ENCODE measurements around the gene ME3.

DNA sequence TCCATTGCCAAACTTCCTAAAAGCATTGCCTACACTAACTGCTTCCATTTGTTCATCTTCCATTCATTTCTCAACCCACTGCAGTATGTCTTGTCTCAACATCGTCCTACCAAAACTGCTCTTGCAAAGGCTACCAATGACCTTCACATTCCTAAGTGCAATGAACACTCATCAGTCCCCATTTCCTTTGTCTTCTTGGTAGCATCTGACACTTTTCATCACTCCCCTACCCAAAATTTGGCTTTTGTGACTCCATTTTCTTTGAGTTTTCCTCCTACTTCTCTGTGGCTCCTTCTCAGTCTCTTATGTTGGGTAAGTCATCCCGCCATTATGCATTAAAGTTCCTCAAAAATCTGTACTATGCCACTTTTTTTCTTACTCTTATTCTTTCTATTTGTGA, 162.3 kb downstream of the ME3 start:
- TF ChIP-seq, protein P1, sequence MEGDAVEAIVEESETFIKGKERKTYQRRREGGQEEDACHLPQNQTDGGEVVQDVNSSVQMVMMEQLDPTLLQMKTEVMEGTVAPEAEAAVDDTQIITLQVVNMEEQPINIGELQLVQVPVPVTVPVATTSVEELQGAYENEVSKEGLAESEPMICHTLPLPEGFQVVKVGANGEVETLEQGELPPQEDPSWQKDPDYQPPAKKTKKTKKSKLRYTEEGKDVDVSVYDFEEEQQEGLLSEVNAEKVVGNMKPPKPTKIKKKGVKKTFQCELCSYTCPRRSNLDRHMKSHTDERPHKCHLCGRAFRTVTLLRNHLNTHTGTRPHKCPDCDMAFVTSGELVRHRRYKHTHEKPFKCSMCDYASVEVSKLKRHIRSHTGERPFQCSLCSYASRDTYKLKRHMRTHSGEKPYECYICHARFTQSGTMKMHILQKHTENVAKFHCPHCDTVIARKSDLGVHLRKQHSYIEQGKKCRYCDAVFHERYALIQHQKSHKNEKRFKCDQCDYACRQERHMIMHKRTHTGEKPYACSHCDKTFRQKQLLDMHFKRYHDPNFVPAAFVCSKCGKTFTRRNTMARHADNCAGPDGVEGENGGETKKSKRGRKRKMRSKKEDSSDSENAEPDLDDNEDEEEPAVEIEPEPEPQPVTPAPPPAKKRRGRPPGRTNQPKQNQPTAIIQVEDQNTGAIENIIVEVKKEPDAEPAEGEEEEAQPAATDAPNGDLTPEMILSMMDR (IDR thresholded peaks at IDR 0.05; ENCODE audit: insufficient read depth, low read length) = no peak
- TF ChIP-seq GABPA (IDR thresholded peaks at IDR 0.05; ENCODE audit: low read depth) = no peak
- no peak for TF ChIP-seq SPI1 (IDR thresholded peaks at IDR 0.05; ENCODE audit: borderline replicate concordance, low read depth)

Measured in HL-60 (cell line).